ENCODE results near the gene SNTG2.

SNTG2 gene

DNA sequence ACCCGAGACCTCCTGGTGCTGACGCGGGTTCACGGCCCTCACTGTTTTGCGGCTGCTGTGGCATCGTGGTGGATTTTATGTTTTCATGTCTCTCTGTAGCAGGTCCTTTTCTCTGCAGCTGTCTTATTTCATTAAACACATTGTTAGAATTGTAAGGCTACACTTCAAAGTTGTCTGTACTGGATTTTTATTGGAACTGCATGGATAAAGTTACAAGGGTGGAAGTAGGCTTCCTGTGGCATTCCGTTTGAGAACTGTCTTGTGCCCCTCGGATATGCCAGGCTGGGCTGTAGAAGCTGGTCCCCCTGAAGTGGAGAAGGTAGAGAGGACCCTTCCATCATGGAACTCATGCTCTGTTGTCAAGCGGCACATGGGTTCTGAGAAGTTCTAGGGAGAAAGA is 127.3 kb downstream of the SNTG2 start:
- no peaks in the 10 kb centered on the region for H3K36me3 ChIP-seq (ENCODE audit: insufficient read depth, low read length)
- H3K27ac ChIP-seq = no peak overlapping the region
- no peaks in the 10 kb centered on the region for H3K9me3 ChIP-seq (ENCODE audit: low read depth, low read length)
- H3K9ac ChIP-seq (ENCODE audit: insufficient read length) = no peak overlapping the region
- no peak for DNase-seq (ENCODE audit: low read depth, low spot score)
- H3K4me3 ChIP-seq = no peak overlapping the region
- TF ChIP-seq EZH2 (IDR thresholded peaks at IDR 0.05) (no peak), FOXP2 (optimal IDR thresholded peaks at IDR 0.05; ENCODE audit: control extremely low read depth, extremely low read length, insufficient read depth) (no peak), POLR2AphosphoS5 (IDR thresholded peaks at IDR 0.05; ENCODE audit: borderline replicate concordance, low read depth, low read length) (no peak)

- H3K4me3 ChIP-seq = no peak overlapping the region
- H3K36me3 ChIP-seq (ENCODE audit: insufficient read depth, low read length) = no peaks in the 10 kb centered on the region
- H3K27ac ChIP-seq = no peak overlapping the region
- TF ChIP-seq EZH2 (IDR thresholded peaks at IDR 0.05) (no peak), FOXP2 (optimal IDR thresholded peaks at IDR 0.05; ENCODE audit: control extremely low read depth, extremely low read length, insufficient read depth) (no peak), POLR2AphosphoS5 (IDR thresholded peaks at IDR 0.05; ENCODE audit: borderline replicate concordance, low read depth, low read length) (no peak)
- H3K9ac ChIP-seq (ENCODE audit: insufficient read length) = no peak overlapping the region
- DNase-seq (ENCODE audit: low read depth, low spot score) = no peak
- no peaks in the 10 kb centered on the region for H3K9me3 ChIP-seq (ENCODE audit: low read depth, low read length)
Observed at GRCh38 chr2:1078326-1078725, 127.7 kb downstream of the SNTG2 start.

DNA sequence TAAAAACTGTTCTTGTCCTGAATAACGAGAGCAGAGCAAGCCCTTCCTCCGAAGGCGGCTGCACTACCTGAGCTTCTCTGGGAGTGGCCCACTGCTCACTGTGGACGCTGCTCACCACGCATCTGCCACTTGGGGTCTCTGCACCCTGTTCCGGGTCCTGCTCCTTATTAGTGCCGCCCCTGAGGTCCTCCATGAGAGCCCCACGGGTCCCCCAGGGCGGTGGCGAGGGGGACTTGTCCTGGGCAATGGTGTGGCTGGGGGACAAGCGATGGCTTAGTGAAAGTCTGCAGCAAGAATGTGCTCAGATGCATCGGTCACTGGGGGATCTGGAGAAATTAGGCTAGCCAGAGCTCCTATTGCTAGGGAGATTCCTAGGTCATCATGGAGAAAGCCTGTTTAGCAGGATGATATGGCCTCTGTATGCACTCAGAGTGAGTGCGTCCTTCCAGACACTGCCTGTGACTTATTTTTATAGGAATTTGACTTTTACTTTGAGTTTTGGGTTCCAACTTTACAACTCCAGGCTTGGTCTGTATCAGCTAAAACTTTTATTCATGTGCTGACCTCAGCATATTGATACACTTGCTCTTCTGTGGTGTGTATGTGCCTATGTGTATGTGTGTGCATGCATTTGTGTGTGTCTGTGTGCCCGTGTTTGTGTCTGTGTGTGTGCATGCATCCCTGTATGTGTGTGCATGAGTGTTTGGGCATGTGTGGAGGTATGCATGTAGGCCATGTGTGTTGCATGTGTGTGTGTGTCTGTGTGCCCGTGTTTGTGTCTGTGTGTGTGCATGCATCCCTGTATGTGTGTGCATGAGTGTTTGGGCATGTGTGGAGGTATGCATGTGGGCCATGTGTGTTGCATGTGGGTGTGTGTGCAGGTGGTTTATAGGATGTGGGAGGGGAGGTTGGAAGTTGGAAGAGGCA is 129.5 kb downstream of the SNTG2 start:
- H3K27ac ChIP-seq = no peak overlapping the region
- H3K4me3 ChIP-seq = no peak overlapping the region
- no peak for TF ChIP-seq FOXP2 (optimal IDR thresholded peaks at IDR 0.05; ENCODE audit: control extremely low read depth, extremely low read length, insufficient read depth)
- no peak for TF ChIP-seq POLR2AphosphoS5 (IDR thresholded peaks at IDR 0.05; ENCODE audit: borderline replicate concordance, low read depth, low read length)
- TF ChIP-seq EZH2 (IDR thresholded peaks at IDR 0.05) = no peak
- H3K36me3 ChIP-seq (ENCODE audit: insufficient read depth, low read length) = no peaks in the 10 kb centered on the region
- no peak for DNase-seq (ENCODE audit: low read depth, low spot score)
- no peak overlapping the region for H3K9ac ChIP-seq (ENCODE audit: insufficient read length)
- H3K9me3 ChIP-seq (ENCODE audit: low read depth, low read length) = no peaks in the 10 kb centered on the region

GRCh38 chr2:1081451-1082225 is 131.0 kb downstream of the SNTG2 start:
- no peaks in the 10 kb centered on the region for H3K9me3 ChIP-seq (ENCODE audit: low read depth, low read length)
- no peak overlapping the region for H3K4me3 ChIP-seq
- no peaks in the 10 kb centered on the region for H3K36me3 ChIP-seq (ENCODE audit: insufficient read depth, low read length)
- H3K9ac ChIP-seq (ENCODE audit: insufficient read length) = no peak overlapping the region
- no peak for DNase-seq (ENCODE audit: low read depth, low spot score)
- TF ChIP-seq POLR2AphosphoS5 (IDR thresholded peaks at IDR 0.05; ENCODE audit: borderline replicate concordance, low read depth, low read length) = no peak
- no peak for TF ChIP-seq EZH2 (IDR thresholded peaks at IDR 0.05)
- TF ChIP-seq FOXP2 (optimal IDR thresholded peaks at IDR 0.05; ENCODE audit: control extremely low read depth, extremely low read length, insufficient read depth) = no peak
- H3K27ac ChIP-seq = no peak overlapping the region

GRCh38 chr2:1082456-1083205 is 132.0 kb downstream of the SNTG2 start:
- Histone ChIP-seq H3K9ac (ENCODE audit: insufficient read length) (no peak overlapping the region), H3K9me3 (ENCODE audit: low read depth, low read length) (no peaks in the 10 kb centered on the region), H3K36me3 (ENCODE audit: insufficient read depth, low read length) (no peaks in the 10 kb centered on the region), H3K27ac (no peak overlapping the region), H3K4me3 (no peak overlapping the region)
- DNase-seq (ENCODE audit: low read depth, low spot score) = no peak
- TF ChIP-seq FOXP2 (optimal IDR thresholded peaks at IDR 0.05; ENCODE audit: control extremely low read depth, extremely low read length, insufficient read depth) (no peak), EZH2 (IDR thresholded peaks at IDR 0.05) (no peak)

DNA sequence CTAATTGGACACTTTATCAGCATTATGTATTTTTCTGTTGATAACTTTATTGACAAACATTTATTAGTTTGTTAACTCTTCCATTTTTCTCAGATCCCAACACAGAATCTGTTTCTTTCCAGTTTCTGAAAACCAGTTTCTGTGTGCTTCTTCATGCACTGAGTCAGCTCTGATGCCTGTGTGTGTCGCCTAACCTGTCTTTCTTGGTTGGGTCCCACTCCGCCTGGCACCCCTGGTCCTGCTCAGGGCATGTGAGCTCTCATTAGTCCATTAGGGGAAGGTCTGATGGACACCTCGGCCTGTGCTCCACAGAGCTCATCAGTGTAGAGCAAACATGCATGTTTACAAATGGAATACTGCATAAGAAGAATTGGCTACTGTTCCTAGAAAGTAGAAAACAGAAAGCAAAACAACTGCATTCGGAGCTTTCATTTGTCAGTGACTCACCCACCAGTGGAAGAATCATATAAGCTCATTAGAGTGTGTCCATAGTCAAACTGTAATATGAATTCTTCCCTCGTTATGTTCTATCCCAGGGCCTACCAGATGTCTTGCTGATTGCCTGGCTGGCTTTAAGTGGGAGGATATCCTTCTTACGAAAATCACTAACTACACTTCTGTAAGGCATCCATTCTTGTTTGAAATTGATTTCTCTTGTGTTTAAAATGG is 137.7 kb downstream of the SNTG2 start:
- no peak for DNase-seq (ENCODE audit: low read depth, low spot score)
- Histone ChIP-seq H3K27ac (no peak overlapping the region), H3K9me3 (ENCODE audit: low read depth, low read length) (no peaks in the 10 kb centered on the region), H3K9ac (ENCODE audit: insufficient read length) (no peak overlapping the region), H3K4me3 (no peak overlapping the region), H3K36me3 (ENCODE audit: insufficient read depth, low read length) (no peaks in the 10 kb centered on the region)
- TF ChIP-seq POLR2AphosphoS5 (IDR thresholded peaks at IDR 0.05; ENCODE audit: borderline replicate concordance, low read depth, low read length) (no peak), FOXP2 (optimal IDR thresholded peaks at IDR 0.05; ENCODE audit: control extremely low read depth, extremely low read length, insufficient read depth) (no peak), EZH2 (IDR thresholded peaks at IDR 0.05) (no peak)

DNA sequence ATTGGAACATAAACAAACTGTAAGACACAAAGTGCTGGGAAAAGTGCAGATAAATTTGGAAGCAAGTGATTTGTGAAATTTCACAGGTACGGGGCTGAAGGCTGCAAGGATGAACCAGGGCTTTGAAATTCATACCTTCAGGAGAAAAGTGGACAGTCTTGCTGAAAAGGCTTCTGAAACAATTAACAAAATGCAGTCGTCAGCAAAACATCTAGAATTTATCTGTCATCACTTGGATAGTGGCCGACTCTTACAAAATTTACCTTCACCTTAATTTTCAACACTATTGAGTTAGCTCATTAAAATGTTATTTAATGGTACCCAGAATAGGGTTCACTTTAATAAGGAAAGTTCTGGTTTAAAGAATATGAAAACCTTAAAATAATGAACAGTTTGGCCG is 138.3 kb downstream of the SNTG2 start:
- DNase-seq (ENCODE audit: low read depth, low spot score) = no peak
- Histone ChIP-seq H3K9ac (ENCODE audit: insufficient read length) (no peak overlapping the region), H3K9me3 (ENCODE audit: low read depth, low read length) (no peaks in the 10 kb centered on the region), H3K4me3 (no peak overlapping the region), H3K27ac (no peak overlapping the region), H3K36me3 (ENCODE audit: insufficient read depth, low read length) (no peaks in the 10 kb centered on the region)
- TF ChIP-seq EZH2 (IDR thresholded peaks at IDR 0.05) (no peak), FOXP2 (optimal IDR thresholded peaks at IDR 0.05; ENCODE audit: control extremely low read depth, extremely low read length, insufficient read depth) (no peak), POLR2AphosphoS5 (IDR thresholded peaks at IDR 0.05; ENCODE audit: borderline replicate concordance, low read depth, low read length) (no peak)
